Muscle of arm (tissue), 12 donors: ENCODE results near the gene LTA4H. TPM values are rescaled to one million over a fixed set of nuclear protein-coding genes. Genes with fewer than 3 reads are reported as not detected.

Experiments
- DNase-seq: peaks from one replicate; pipeline ENCODE4 v3.0.0-alpha.2; 2013
- polyA plus RNA-seq, 12 donors: library from polyadenylated mRNA; unstranded; fragments of 120-200 nt; gene quantifications; one replicate each; pipeline ENCODE4 v1.2.1, GENCODE V29; 2013; ENCODE audit not compliant: insufficient read length in 12 of 12

LTA4H gene
- polyA plus RNA-seq, 12 donors: 49.2 to 94.9 (median 80.0) TPM; not detected in 1

- DNase-seq: no peak
These were observed 72.3 kb downstream of the LTA4H start for GRCh38 chr12:95963096-95963495.

- no peak for DNase-seq
These were observed 73.2 kb downstream of the LTA4H start for GRCh38 chr12:95962222-95962621.

GRCh38 chr12:95960241-95960640 is 75.1 kb downstream of the LTA4H start:
- DNase-seq: no peak

DNA sequence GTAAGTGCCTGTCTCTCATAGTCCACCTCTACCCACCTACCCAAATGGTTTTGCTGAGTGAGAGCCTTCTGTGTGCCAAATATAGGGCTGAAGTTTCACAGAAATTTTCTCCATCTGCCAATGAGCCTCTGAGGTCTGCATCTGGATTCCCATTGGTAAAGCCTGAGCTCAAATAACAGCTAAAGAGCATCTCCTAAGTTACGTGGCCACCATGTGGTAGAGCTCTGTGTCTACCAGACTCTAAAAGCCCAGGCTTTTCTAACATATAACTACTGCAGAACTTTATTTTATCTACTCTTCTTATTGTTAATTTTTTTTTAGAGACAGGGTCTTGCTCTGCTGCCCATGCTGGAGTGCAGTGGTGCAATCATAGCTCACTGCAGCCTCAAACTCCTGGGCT is 76.3 kb downstream of the LTA4H start:
- no peak for DNase-seq

DNA sequence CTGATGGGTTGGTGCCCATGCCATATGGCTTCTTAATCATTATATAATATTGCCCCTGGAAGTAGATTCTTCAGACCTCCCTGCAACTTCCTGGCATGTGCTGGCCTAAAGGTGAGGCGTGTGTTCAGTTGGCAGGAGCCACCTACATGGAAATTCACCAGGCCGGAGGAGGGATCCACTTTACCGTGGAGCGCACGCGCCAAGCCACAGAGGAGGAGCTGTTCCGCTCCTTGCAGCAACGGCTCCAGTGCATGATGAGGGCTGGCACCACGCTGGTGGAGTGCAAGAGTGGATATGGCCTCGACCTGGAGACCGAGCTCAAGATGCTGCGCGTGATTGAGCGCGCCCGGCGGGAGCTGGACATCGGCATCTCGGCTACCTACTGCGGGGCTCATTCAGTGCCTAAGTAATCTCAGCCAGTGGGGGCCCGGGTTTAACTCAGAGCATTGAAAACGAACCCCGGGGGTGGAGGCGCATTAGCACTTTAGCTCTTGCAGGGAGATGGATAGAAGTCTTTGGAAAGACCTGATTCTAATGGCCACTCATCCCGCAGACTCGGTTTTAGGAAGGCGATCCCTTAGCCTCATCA is 78.7 kb downstream of the LTA4H start:
- no peak for DNase-seq

DNA sequence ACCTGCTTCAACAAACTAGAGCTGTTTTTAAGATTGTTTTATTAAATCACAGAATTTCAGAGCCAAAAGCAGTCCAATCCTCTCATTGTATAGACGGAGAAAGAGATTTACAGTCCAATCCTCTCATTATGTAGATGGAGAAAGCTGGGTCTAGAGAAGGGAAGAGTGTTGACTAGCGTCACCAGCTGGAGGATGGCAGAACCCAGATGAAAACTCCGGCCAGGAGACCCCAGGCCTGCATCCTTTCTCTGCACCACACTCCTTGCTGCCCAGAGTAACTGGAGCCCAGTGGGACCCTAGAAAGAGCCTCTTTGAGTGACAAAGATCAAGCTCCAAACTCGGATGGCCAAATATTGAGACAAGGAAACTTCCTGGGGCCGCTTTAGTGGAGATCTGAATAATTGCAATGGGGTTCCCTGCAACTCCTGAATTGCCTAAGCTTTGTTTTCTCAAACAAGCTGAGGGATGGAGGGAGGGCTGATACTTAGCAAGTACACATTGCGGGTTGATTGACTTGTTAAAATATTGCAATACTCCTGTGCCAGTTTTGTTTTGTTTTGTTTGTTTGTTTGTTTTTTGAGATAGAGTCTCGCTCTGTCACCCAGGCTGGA is 79.7 kb downstream of the LTA4H start:
- DNase-seq: no peak

DNA sequence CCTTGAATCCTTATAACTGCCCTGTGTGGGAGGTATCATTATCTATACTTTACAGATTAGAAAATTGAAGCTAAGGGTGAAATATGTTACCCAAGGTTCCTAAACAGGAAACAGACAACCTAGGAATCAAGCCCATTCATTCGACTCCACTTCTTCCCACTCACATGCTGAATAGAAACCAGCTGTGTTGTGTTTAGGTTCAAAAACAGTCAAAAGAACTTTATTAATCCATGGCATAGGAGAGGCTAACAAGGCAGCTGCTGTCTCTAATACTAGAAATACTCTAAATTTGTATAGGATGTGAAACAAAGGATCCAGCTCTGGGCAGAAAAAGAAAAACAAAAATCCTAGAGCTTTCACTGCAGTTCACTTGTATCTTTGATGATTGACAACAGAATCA is 82.4 kb downstream of the LTA4H start:
- DNase-seq: no peak

GRCh38 chr12:95951515-95951914 is 83.9 kb downstream of the LTA4H start:
- DNase-seq: no peak

Other genes with a start within 250 kb of the LTA4H start
- 10 to 100 TPM in 11 of 12 donors, not detected in 1; 20.4 to 55.4 (median 50.0) TPM for gene NTN4, start 244.8 kb downstream of the LTA4H start, polyA plus RNA-seq
- 10 to 100 TPM in 11 of 12 donors, not detected in 1; 21.5 to 73.1 (median 60.2) TPM for gene SNRPF, start 176.6 kb downstream of the LTA4H start, polyA plus RNA-seq
- under 1 TPM in 10 of 12 donors, not detected in 2; 0.17 to 0.66 (median 0.20) TPM for gene CCDC38, start 93.0 kb downstream of the LTA4H start, polyA plus RNA-seq
- gene AMDHD1, start 92.3 kb downstream of the LTA4H start, polyA plus RNA-seq: under 1 TPM in 6 of 12 donors, not detected in 6; 0.08 to 0.34 (median 0.19) TPM
- gene HAL, start 39.2 kb downstream of the LTA4H start, polyA plus RNA-seq: 1 to 10 TPM in 3 of 12 donors, under 1 TPM in 6, not detected in 3; 0.15 to 3.5 (median 0.39) TPM
- 10 to 100 TPM in 11 of 12 donors, not detected in 1; 34.4 to 64.2 (median 39.1) TPM for gene ELK3, start 158.8 kb upstream of the LTA4H start, polyA plus RNA-seq